H54 (cell line): ENCODE data around the gene PYURF.

Source experiments
- DNase-seq: peaks from one replicate; pipeline ENCODE4 v3.0.0; 2011; ENCODE audit warnings: low spot score, mixed read lengths; ENCODE audit not compliant: insufficient read length
- FAIRE-seq: peaks from 3 replicates; lab custom pipeline; 2011; peaks lifted over from hg19 to GRCh38; lab: Jason Lieb, UNC
- POLR2A ChIP-seq: IDR thresholded peaks from 2 replicates; pipeline ENCODE4 v1.6.1; 2011; ENCODE audit warnings: low read depth, mild to moderate bottlenecking, low read length

PYURF gene

GRCh38 chr4:88524171-88524570 lies 595 bp upstream of the PYURF start:
- TF ChIP-seq POLR2A = no peak
- DNase-seq = no peak
- FAIRE-seq = no peak

- no peak for DNase-seq
Observed at GRCh38 chr4:88522702-88523324, 763 bp downstream of the PYURF start.

GRCh38 chr4:88518911-88519310 lies 4.7 kb downstream of the PYURF start:
- no peak for DNase-seq
- no peak for TF ChIP-seq POLR2A
- FAIRE-seq = no peak

More at GRCh38 chr4:88522702-88523324, 763 bp downstream of the PYURF start:
- no peak for TF ChIP-seq POLR2A
- no peak for FAIRE-seq

GRCh38 chr4:88517825-88518224 lies 5.8 kb downstream of the PYURF start:
- FAIRE-seq (no peak), DNase-seq (no peak)
- TF ChIP-seq POLR2A = no peak

- FAIRE-seq (no peak), DNase-seq (no peak)
- TF ChIP-seq POLR2A = no peak
Observed at GRCh38 chr4:88516746-88517145, 6.8 kb downstream of the PYURF start.

- FAIRE-seq = no peak
- no peak for TF ChIP-seq POLR2A
Observed at GRCh38 chr4:88514557-88515511, 8.7 kb downstream of the PYURF start.

GRCh38 chr4:88511236-88511635 lies 12.3 kb downstream of the PYURF start:
- DNase-seq = no peak
- no peak for FAIRE-seq
- TF ChIP-seq POLR2A = no peak

More at GRCh38 chr4:88514557-88515511, 8.7 kb downstream of the PYURF start:
- no peak for DNase-seq

- TF ChIP-seq POLR2A = no peak
- FAIRE-seq (no peak), DNase-seq (no peak)
Observed at GRCh38 chr4:88503344-88503743, 20.2 kb downstream of the PYURF start.

- no peak for FAIRE-seq
- TF ChIP-seq POLR2A = no peak
- no peak for DNase-seq
Observed at GRCh38 chr4:88497859-88498409, 25.6 kb downstream of the PYURF start.

GRCh38 chr4:88489100-88489761 lies 34.3 kb downstream of the PYURF start:
- no peak for TF ChIP-seq POLR2A
- FAIRE-seq = no peak
- DNase-seq = no peak

- no peak for DNase-seq
- no peak for FAIRE-seq
Observed at GRCh38 chr4:88481537-88481936, 42.0 kb downstream of the PYURF start.

GRCh38 chr4:88478247-88478646 lies 45.3 kb downstream of the PYURF start:
- no peak for FAIRE-seq

More at GRCh38 chr4:88481537-88481936, 42.0 kb downstream of the PYURF start:
- no peak for TF ChIP-seq POLR2A

GRCh38 chr4:88477229-88477860 lies 46.2 kb downstream of the PYURF start:
- no peak for TF ChIP-seq POLR2A
- FAIRE-seq = no peak
- no peak for DNase-seq

More at GRCh38 chr4:88478247-88478646, 45.3 kb downstream of the PYURF start:
- DNase-seq = no peak
- TF ChIP-seq POLR2A = no peak
